Astrocyte of the cerebellum (primary cell): ENCODE measurements around the gene KSR2.

ENCODE experiments used
- DNase-seq: peaks from one replicate; pipeline ENCODE4 v3.0.0-alpha.2; 2011; ENCODE audit warnings: low read depth
- H3K4me3 ChIP-seq: 2 replicates; pipeline ENCODE4 v1.5.1; 2011; ENCODE audit warnings: mild to moderate bottlenecking, low read depth, low read length, moderate library complexity
- CTCF ChIP-seq: IDR thresholded peaks from 2 replicates; pipeline ENCODE4 v1.5.1; 2012; ENCODE audit warnings: low read length, low read depth, moderate library complexity, mild to moderate bottlenecking; ENCODE audit errors: missing control alignments
- in situ Hi-C: cut with HindIII; loops from 2 replicates; pipeline ENCODE4 v1.10.0; 2017; ENCODE audit warnings: low sequenced_read_pairs

The KSR2 gene

GRCh38 chr12:117412465-117413188 lies 556.2 kb downstream of the KSR2 start:
- in situ Hi-C loops: no loop called here
- no peak for DNase-seq
- TF ChIP-seq CTCF: no peak
- no peak overlapping the region for H3K4me3 ChIP-seq

GRCh38 chr12:117409286-117409685 lies 559.5 kb downstream of the KSR2 start:
- no peak overlapping the region for H3K4me3 ChIP-seq
- no peak for TF ChIP-seq CTCF
- no peak for DNase-seq
- in situ Hi-C loops: no loop called here

GRCh38 chr12:117408161-117408791 lies 560.5 kb downstream of the KSR2 start:
- in situ Hi-C loops: no loop called here
- TF ChIP-seq CTCF: no peak
- peak; percentile 51 for DNase-seq
- H3K4me3 ChIP-seq: no peak overlapping the region

DNA sequence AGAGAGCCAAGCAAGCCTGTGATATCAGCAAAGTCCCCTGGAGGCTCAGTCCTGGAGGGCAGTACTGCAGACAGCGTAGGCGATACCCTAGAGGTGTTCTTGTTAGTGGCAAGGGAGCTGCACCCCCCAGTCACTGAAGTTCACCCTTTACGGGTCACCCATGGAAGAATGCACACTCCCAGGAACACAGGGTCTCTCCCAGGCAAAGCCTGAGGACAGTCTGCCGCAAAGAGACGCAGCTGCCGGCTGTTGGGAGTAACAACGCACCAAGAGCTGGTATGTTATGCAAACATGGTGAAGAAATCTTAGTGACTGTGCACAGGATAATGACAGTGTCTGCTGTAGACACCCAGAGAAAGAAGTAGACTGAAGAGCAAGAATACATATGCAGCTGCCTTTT lies 563.9 kb downstream of the KSR2 start:
- H3K4me3 ChIP-seq: no peak overlapping the region
- no peak for DNase-seq
- in situ Hi-C loops: no loop called here
- no peak for TF ChIP-seq CTCF

DNA sequence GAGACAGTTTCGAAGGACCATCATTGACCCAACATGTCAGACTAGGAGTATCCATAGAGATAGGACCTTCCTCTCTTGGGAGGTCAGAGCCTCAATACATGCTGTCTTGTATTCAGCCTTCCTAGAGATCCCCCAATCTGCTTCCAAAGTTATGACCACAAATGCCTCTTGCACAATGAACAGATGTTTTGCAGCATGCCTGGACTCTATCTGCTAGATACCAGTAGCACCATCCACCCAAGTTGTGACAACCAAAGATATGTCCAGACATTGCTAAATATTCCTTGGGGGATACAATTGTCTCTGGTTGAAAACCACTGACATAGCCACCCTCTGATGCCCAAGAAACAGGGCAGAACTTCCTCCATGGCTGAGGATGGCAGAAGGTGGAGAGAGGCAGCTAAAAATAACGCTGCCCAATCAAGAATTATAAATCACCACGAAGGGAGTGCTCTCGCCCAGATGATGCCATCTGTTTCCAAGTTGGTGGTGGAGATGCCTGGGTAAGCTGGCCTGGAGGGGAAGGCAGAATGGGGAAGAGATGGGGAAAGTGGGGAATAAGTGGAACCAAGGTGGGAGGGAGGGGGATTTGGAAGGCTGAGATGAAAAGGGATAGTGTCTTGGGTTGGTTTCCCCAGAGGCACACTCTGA lies 564.5 kb downstream of the KSR2 start:
- H3K4me3 ChIP-seq: no peak overlapping the region
- in situ Hi-C loops: no loop called here
- no peak for DNase-seq
- no peak for TF ChIP-seq CTCF

GRCh38 chr12:117403586-117404139 lies 565.1 kb downstream of the KSR2 start:
- DNase-seq: no peak
- in situ Hi-C loops: no loop called here
- no peak overlapping the region for H3K4me3 ChIP-seq
- no peak for TF ChIP-seq CTCF
